T-helper 1 cell treated with Interleukin-12 subunit alpha and Interleukin-12 subunit beta and Interleukin-4 antibody, amounts not matched to agents 30 ng/mL and 1 ng/mL, for 36 hours (primary cell): ENCODE results near the gene RNF166. TPM values are rescaled to one million over a fixed set of nuclear protein-coding genes. Genes with fewer than 3 reads are reported as not detected.

Source experiments
- intact Hi-C: fragments of 100-400 bp; cut with micrococcal nuclease; formaldehyde crosslinking; loops from one replicate; pipeline ENCODE4 v1.15.1; 2024
- total RNA-seq: library from RNA; stranded (reverse); gene quantifications from 2 replicates; pipeline ENCODE4 v1.2.3, GENCODE V29; 2022

RNF166 gene
- 132 and 139 TPM in 2 replicates for total RNA-seq

DNA sequence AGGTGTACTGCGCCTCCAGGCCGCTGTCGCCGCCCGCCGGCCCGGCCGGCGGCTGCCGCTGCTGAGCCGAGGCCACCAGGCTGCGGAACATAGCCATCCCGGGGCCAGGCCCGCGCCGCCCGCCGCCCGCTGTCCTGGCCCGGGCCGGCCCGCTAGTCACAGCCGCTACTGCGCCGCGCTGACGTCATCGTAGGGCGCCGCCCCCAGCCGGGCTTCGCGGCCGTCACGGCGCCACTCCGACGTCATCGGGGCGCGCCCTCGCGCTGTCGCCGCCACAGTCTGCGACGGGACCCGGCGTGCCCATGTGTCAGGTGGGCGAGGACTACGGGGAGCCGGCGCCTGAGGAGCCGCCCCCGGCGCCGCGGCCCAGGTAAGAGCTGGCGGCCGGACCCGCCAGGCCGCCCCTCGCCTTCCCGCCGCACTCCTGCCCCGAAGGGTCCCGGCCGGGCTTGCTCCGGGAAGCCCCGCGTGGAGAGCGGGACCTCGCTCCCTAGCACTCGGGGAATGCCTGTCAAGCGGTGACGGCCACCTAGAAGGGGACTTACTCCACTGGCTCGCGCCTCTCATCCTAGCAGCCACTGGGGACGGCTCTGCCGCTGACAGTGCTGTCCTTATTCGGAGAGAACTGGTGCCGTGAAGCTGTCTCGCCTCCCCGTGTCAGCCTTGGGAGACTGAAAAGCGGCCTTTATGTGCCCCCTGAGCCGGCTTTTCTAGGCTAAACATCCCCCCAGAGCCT, at the start of gene RNF166, which contains the start of gene CTU2:
Gene RNF166, minus strand, starts transcription at position 180 of the 736 bp plus-strand sequence. Its CDS starts 83 bp downstream, at position 97.
Gene CTU2, plus strand, starts transcription at position 275 of the 736 bp plus-strand sequence. Its CDS starts 28 bp downstream, at position 303.
- intact Hi-C loops: loop anchor here (1.0 to 5.0 kb wide), 5 partner anchors 20 to 801 kb away; partner anchors contain the start of genes CYBA, MVD, SNAI3 and SPG7

DNA sequence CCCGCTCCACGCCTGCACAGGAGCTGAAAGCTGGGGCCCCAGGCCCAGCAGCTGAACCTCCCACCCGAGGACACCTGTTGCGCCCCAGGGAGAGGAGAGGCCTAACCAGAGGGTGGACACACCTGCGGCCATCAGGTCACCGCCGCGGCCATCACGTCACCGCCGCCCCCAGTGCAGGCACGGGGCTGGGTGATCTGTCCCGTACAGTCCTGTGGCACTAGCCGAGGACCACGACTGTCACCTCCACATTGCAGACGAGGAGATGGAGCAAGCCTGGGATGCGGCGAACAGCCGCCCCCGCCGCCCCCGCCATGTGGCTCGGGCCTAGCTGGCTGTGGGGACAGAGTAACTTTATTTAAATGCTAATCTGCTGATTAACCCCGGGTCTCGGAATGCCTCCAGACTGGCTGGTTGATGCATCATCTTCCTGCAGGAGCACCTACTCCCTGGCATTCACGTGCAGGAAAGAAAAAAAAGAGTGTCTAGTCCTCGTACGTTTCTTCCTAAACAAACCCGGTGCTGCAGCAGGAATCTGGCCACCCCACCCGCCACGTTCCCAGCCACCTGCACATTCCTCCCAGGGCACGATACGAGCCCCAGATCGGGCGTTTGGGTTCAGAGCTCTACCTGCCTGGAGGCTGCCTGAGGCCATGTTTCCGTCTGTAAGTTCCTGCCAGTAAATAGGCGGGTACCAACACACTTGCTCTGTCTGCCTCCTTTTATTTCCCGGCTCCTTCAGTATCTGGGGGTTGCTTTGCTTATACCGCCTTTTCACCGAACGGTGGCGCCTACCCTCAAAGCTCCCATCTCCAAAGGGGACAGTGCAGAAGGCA, 48.9 kb upstream of the RNF166 start:
- intact Hi-C loops: no loop called here

- intact Hi-C loops: no loop called here
These were observed 48.1 kb upstream of the RNF166 start for GRCh38 chr16:88754109-88754911.

DNA sequence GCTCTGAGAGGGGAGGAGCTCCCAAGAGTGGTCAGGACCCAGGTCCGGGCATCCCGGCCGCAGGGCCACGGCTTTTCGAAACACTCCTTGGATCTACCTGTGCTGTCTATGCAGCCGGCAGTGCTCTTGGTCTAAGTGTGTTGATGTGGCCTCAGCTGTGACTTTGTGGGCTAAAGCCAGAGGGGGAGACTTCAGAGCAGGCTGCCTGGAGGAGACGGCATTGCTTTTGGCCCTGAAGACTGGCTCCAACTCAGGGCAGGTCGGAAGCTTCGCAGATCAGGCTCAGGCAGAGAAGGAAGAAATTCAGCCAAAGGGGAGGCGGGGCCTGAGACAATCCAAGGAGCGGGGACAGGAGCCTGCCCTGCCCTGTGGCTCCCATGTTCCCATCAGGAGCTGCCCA, 47.4 kb upstream of the RNF166 start:
- intact Hi-C loops: no loop called here

DNA sequence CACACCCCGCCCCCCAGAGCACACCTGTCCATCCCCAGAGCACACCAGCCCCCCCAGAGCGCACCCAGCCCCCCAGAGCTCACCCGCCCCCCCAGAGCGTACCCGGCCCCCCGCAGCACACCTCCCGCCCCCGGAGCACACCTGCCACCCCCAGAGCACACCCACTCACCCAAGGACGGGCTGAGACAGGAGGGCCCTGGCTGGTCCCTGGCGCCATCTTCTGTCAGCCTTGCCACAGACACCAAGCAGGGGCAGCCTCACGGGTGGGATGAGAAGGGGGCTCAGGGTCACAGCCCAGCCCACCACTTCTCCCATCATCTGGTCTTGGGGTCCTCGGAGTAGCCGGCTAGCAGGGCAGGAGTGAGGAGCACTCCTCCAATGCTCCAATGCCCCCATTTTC, 47.0 kb upstream of the RNF166 start:
- intact Hi-C loops: no loop called here

GRCh38 chr16:88752386-88753002, 46.3 kb upstream of the RNF166 start:
- intact Hi-C loops: no loop called here

- intact Hi-C loops: no loop called here
These were observed 44.6 kb upstream of the RNF166 start for GRCh38 chr16:88750854-88751253.

GRCh38 chr16:88749358-88749757, 43.1 kb upstream of the RNF166 start:
- intact Hi-C loops: loop anchor here (5.0 kb wide), 1 partner anchor 53 kb away; the partner anchor contains the start of gene CDT1

DNA sequence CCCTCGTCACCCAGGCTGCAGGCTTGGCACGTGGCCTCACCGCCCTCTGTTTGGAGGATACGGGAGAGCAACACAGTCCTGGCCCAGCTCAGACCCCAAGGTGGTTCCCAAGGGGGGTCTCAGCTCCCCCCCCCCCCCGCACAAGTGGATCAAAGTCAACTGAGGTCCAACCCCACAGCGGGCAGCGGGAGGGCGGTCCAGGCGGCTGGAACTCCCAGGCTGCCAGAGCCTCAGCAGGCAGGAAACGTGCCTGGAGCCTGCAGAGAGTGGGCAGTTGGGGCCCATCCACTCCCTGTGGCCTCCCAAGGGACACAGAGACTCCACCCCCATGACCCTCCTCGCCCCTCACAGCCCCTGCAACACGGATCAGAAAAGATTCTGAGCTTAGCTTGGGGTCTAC, 42.2 kb upstream of the RNF166 start:
- intact Hi-C loops: loop anchor here (5.0 kb wide), 1 partner anchor 54 kb away; the partner anchor contains the start of gene CDT1

GRCh38 chr16:88747588-88748301, 41.5 kb upstream of the RNF166 start:
- intact Hi-C loops: loop anchor here (5.0 kb wide), 1 partner anchor 55 kb away; the partner anchor contains the start of gene CDT1

GRCh38 chr16:88746506-88746905, 40.3 kb upstream of the RNF166 start:
- intact Hi-C loops: loop anchor here (5.0 kb wide), 1 partner anchor 56 kb away; the partner anchor contains the start of gene CDT1

DNA sequence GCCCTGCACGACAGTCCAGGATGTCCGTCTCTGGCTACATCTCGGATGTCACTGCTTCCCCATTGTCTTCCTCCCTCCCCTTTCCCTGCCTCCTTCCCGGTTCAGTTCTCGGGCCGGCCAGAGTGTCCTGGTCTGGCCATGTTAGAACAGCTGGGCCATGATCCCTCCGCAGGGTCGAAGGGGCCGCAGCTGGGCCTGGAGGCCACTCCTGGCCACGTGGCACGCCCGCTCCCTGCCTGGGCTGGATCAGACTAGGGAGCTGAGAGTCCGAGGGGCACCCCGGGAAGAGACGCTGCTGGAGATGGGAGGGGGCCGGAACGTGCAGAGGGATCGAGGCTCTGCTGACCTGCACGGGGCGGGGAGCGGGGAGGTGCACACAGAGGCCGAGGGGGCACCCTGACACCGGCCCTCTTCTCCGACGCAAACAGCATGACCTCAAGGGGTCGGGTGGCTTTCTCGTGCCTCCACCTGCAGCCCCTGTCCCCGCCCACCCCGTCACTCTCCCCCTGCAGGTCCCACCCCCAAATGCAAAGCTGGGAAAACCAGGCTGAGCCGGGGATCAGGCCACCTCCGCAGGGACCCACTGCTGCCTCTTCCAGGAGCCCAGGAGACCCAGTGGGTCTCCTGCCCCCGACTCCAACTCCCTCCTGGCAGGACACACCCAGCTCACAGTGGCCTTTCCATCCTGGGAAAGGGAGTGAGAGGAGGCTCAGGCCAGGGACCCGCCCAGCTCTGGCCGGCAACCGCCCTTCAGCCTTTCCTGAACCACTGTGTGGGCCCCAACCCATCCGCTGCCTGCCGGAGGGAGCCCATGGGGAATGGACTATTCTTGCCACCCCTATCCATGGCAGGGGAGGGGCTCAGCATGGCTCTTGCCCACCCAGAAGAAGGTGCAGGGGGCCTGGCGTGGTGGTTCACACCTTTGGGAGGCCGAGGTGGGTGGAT, 38.6 kb upstream of the RNF166 start:
- intact Hi-C loops: loop anchor here (1.0 to 5.0 kb wide), 5 partner anchors 24 to 112 kb away; partner anchors contain the start of genes CDT1, GALNS, PIEZO1 and TRAPPC2L

GRCh38 chr16:88743693-88744576, 37.7 kb upstream of the RNF166 start:
- intact Hi-C loops: loop anchor here (1.0 to 2.0 kb wide), 5 partner anchors 37 to 472 kb away; partner anchors contain the start of genes GALNS, PIEZO1 and TRAPPC2L

GRCh38 chr16:88742896-88743605, 36.8 kb upstream of the RNF166 start:
- intact Hi-C loops: loop anchor here (1.0 kb wide), 2 partner anchors 425 to 473 kb away; no protein-coding TSS in a partner anchor

GRCh38 chr16:88741368-88741767, 35.2 kb upstream of the RNF166 start:
- intact Hi-C loops: no loop called here

GRCh38 chr16:88740727-88741055, 34.5 kb upstream of the RNF166 start:
- intact Hi-C loops: no loop called here
